Gastroesophageal sphincter (tissue), 4 donors: ENCODE measurements around the gene PRDX1. TPM values are rescaled to one million over a fixed set of nuclear protein-coding genes. Genes with fewer than 3 reads are reported as not detected.
A peak's percentile ranks its signal among the peaks of the same experiment; 100 is the strongest.
"Not testable (repeated sequence)": the region's sequence is repeated elsewhere in the genome, so short reads cannot be mapped to it uniquely, and the experiment has no call there.

Experiments used
- ATAC-seq: fragments of 150-250 bp; one replicate; pipeline ENCODE4 v1.9.1; 2016; ENCODE audit warnings: mild to moderate bottlenecking, moderate library complexity
- H3K27ac ChIP-seq, 4 donors: fragments of 200-600 bp; sonication (generic) in 3 of 4; 1 replicate in 3 of 4; 2 replicates in 1 of 4; pipeline ENCODE4 v1.5.1; 2016 to 2019
- H3K27me3 ChIP-seq: fragments of 200-600 bp; sonication (generic); one replicate; pipeline ENCODE4 v1.5.1; 2019
- H3K36me3 ChIP-seq, 2 donors: fragments of 200-600 bp; sonication (generic); one replicate each; pipeline ENCODE4 v1.5.1; 2019; ENCODE audit warnings: control low read depth in 1 of 2
- H3K4me1 ChIP-seq, 3 donors: fragments of 200-600 bp; sonication (generic); 1 replicate in 2 of 3; 2 replicates in 1 of 3; pipeline ENCODE4 v1.5.1; 2016 to 2019; ENCODE audit warnings: control low read depth in 2 of 3
- H3K4me3 ChIP-seq, 2 donors: fragments of 200-600 bp; sonication (generic); one replicate each; pipeline ENCODE4 v1.5.1; 2019; ENCODE audit warnings: mild to moderate bottlenecking in 1 of 2, moderate library complexity in 1 of 2
- H3K9me3 ChIP-seq, 3 donors: fragments of 200-600 bp; sonication (generic); one replicate each; pipeline ENCODE4 v1.5.1; 2017 to 2019; ENCODE audit warnings: control low read depth in 2 of 3
- EP300 ChIP-seq: sonication (generic); formaldehyde crosslinking; IDR thresholded peaks from one replicate; pipeline ENCODE4 v1.6.1; 2017; ENCODE audit warnings: antibody characterized with exemption, mild to moderate bottlenecking
- POLR2A ChIP-seq, 2 donors: fragments of 450-650 bp; IDR thresholded peaks; one replicate each; pipeline ENCODE4 v1.6.1; 2017; ENCODE audit warnings: antibody characterized with exemption in 2 of 2, mild to moderate bottlenecking in 2 of 2, moderate library complexity in 1 of 2
- POLR2AphosphoS5 ChIP-seq: sonication (generic); formaldehyde crosslinking; IDR thresholded peaks from one replicate; pipeline ENCODE4 v1.6.1; 2017; ENCODE audit warnings: antibody characterized with exemption
- WGBS, 2 donors: methylation state at CpG; one replicate each; pipeline ENCODE4 v1.1.5; 2018; ENCODE audit warnings: low coverage in 1 of 2; 5-methylcytosine and 5-hydroxymethylcytosine counted together
- total RNA-seq, 4 donors: library from RNA; depleted of rRNA; stranded (reverse); fragments of >200 nt; gene quantifications; one replicate each; pipeline ENCODE4 v1.1.0, GENCODE V29; 2016
- TF ChIP-seq, protein P1 (sequence below), 4 experiments: fragments of 200-600 bp in 2 of 4; fragments of 450-650 bp in 2 of 4; sonication (generic) in 1 of 4; IDR thresholded peaks; one replicate each; pipeline ENCODE4 v1.5.1; 2017 to 2019; ENCODE audit warnings: antibody characterized with exemption in 4 of 4, mild to moderate bottlenecking in 2 of 4, moderate library complexity in 2 of 4

PRDX1 gene
- total RNA-seq, 4 donors from 2014 or later: 305 to 575 (median 359) TPM

DNA sequence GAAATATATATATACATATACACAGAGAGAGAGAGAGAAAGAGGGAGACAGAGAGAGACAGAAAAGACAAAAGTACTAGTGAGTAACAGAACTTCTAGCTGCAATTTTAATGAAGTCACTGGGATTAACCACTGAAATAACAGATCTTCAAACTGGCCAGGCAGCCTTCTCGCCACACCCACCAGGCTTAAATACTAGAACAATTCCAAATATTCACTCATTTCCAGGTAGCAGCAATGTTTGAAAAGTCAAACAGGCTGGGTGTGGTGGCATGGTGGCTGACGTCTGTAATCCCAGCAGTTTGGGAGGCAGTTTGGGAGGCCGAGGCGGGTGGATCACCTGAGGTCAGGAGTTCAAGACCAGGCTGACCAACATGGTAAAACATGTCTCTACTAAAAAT lies 5.2 kb downstream of the PRDX1 start:
- H3K9me3 ChIP-seq: no peaks in the 10 kb centered on the region
- H3K27ac ChIP-seq: peak overlapping the region in 2 of 4 donors; percentile 8 to 35
- no peak overlapping the region for H3K4me3 ChIP-seq
- peaks cover 3 to 45% (median 6%) of the 10 kb centered on the region in 3 donors for H3K4me1 ChIP-seq
- WGBS, 2 donors: 96 to 100% methylated on average over 1 to 3 of the region's 4 CpGs
- peaks cover 6 to 70% of the 10 kb centered on the region in 2 donors for H3K36me3 ChIP-seq
- no peak for ATAC-seq
- TF ChIP-seq POLR2AphosphoS5: no peak
- no peak for TF ChIP-seq EP300
- TF ChIP-seq POLR2A (IDR thresholded peaks at IDR 0.05): no peak
- TF ChIP-seq, protein P1, sequence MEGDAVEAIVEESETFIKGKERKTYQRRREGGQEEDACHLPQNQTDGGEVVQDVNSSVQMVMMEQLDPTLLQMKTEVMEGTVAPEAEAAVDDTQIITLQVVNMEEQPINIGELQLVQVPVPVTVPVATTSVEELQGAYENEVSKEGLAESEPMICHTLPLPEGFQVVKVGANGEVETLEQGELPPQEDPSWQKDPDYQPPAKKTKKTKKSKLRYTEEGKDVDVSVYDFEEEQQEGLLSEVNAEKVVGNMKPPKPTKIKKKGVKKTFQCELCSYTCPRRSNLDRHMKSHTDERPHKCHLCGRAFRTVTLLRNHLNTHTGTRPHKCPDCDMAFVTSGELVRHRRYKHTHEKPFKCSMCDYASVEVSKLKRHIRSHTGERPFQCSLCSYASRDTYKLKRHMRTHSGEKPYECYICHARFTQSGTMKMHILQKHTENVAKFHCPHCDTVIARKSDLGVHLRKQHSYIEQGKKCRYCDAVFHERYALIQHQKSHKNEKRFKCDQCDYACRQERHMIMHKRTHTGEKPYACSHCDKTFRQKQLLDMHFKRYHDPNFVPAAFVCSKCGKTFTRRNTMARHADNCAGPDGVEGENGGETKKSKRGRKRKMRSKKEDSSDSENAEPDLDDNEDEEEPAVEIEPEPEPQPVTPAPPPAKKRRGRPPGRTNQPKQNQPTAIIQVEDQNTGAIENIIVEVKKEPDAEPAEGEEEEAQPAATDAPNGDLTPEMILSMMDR (IDR thresholded peaks at IDR 0.05): no peak
- H3K27me3 ChIP-seq: no peaks in the 10 kb centered on the region

DNA sequence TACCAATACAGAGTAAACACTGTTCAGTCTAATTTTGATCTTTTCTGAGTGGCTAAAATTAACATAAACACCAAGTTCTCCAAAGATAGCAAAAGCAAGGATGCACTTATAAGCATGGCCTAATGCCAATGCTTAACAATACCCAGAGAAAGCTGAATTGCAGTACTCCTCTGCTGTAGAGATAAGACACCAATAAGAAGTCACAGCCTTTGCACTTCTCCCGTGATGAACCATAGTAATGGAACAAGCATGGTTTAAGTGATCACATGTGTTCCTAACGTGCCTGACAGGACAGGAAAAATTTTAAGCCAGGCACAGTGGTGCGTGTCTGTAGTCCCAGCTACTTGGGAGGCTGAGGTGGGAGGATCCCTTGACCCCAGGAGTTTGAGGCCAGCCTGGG lies 5.6 kb downstream of the PRDX1 start:
- no peak for ATAC-seq
- WGBS, 2 donors: 20 to 31% methylated on average over 2 to 3 of the region's 3 CpGs
- no peaks in the 10 kb centered on the region for H3K27me3 ChIP-seq
- H3K27ac ChIP-seq: peak overlapping the region in 1 of 4 donors; percentile 8
- peaks cover 7 to 74% of the 10 kb centered on the region in 2 donors for H3K36me3 ChIP-seq
- TF ChIP-seq EP300 (no peak), POLR2AphosphoS5 (no peak), POLR2A (IDR thresholded peaks at IDR 0.05) (no peak)
- TF ChIP-seq, protein P1 (IDR thresholded peaks at IDR 0.05): no peak
- H3K4me3 ChIP-seq: no peak overlapping the region
- peaks cover 3 to 45% (median 6%) of the 10 kb centered on the region in 3 donors for H3K4me1 ChIP-seq
- no peaks in the 10 kb centered on the region for H3K9me3 ChIP-seq

DNA sequence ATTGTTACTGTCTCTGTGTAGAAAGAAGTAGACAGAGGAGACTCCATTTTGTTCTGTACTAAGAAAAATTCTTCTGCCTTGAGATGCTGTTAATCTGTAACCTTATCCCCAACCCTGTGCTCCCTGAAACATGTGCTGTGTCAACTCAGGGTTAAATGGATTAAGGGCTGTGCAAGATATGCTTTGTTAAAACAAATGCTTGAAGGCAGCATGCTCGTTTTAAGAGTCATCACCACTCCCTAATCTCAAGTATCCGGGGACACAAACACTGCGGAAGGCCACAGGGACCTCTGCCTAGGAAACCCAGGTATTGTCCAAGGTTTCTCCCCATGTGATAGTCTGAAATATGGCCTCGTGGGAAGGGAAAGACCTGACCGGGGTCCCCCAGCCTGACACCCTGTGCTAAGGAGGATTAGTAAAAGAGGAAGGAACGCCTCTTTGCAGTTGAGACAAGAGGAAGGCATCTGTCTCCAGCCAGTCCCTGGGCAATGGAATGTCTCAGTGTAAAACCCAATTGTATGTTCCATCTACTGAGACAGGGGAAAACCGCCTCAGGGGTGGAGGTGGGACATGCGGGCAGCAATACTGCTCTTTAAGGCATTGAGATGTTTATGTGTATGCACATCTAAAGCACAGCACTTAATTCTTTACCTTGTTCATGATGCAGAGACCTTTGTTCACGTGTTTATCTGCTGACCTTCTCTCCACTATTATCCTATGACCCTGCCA lies 8.0 kb downstream of the PRDX1 start:
- ATAC-seq: not testable (repeated sequence)
- H3K4me1 ChIP-seq: peaks cover 0 to 37% (median 0%) of the 10 kb centered on the region in 3 donors

DNA sequence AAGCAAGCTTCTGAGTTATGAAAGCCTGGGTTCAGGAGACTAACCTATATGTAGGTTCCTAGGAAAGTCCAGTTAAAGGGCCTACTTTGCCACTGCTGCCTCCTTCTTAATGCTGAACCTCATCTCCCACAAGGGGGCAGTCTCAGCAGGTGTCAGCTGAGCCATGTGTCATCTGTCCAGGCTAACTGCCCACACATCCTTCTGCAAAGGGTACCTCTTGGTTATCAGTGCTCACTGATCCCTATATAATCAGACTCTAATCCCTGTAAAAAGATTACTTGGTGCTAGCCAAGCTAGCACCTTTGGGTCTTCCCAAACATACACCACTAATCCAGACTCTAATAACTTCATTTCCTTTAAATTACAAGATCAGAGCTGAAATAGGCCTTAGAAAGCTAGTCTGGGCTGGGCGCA lies 9.0 kb downstream of the PRDX1 start:
- Histone ChIP-seq H3K4me3 (no peak overlapping the region), H3K27me3 (no peaks in the 10 kb centered on the region), H3K4me1 (peaks cover 0 to 40% (median 0%) of the 10 kb centered on the region in 3 donors), H3K27ac (peak overlapping the region in 1 of 4 donors; percentile 19), H3K36me3 (peaks cover 8 to 93% of the 10 kb centered on the region in 2 donors), H3K9me3 (no peaks in the 10 kb centered on the region)
- WGBS, 2 donors: 100% methylated on average over 1 of the region's 1 CpG
- TF ChIP-seq EP300 (no peak), POLR2A (IDR thresholded peaks at IDR 0.05) (no peak), POLR2AphosphoS5 (no peak)
- TF ChIP-seq, protein P1 (IDR thresholded peaks at IDR 0.05): peak; percentile 41 to 66 (median 56)
- ATAC-seq: peak; percentile 52

More for the DNA sequence above, 8.0 kb downstream of the PRDX1 start:
- 66 to 86% methylated on average over 3 to 8 of the region's 9 CpGs for WGBS, 2 donors
- not testable (repeated sequence) for H3K9me3 ChIP-seq, H3K27ac ChIP-seq, H3K4me3 ChIP-seq, H3K27me3 ChIP-seq
- H3K36me3 ChIP-seq: peaks cover 8 to 97% of the 10 kb centered on the region in 2 donors

DNA sequence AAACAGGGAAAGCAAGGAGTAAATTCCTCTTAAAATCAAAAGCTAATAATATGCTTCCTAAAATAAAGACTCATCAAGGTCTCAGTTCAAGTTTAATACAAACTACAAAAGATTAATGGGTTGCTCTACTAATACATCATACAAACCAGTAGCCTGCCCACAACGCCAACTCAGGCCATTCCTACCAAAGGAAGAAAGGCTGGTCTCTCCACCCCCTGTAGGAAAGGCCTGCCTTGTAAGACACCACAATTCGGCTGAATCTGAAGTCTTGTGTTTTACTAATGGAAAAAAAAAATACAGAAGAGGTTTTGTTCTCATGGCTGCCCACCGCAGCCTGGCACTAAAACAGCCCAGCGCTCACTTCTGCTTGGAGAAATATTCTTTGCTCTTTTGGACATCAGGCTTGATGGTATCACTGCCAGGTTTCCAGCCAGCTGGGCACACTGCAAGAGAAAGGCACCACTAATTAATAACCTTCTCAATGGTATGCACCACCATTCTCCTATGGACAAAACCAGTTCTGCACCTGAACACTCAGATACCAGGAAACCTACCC lies 10.6 kb downstream of the PRDX1 start:
- Histone ChIP-seq H3K27ac (no peak overlapping the region), H3K9me3 (no peaks in the 10 kb centered on the region), H3K4me3 (no peak overlapping the region), H3K36me3 (peaks cover 8 to 87% of the 10 kb centered on the region in 2 donors), H3K4me1 (peaks cover 0 to 27% (median 0%) of the 10 kb centered on the region in 3 donors), H3K27me3 (no peaks in the 10 kb centered on the region)
- WGBS, 2 donors: 69 to 73% methylated on average over 4 of the region's 4 CpGs
- no peak for TF ChIP-seq POLR2AphosphoS5
- TF ChIP-seq, protein P1 (IDR thresholded peaks at IDR 0.05): no peak
- TF ChIP-seq EP300: no peak
- no peak for TF ChIP-seq POLR2A (IDR thresholded peaks at IDR 0.05)
- ATAC-seq: no peak
